GM18502 (cell line): Measurements from ENCODE around the gene TMUB1.

Experiments used
- ATAC-seq: cut with Tn5 transposase; IDR thresholded peaks from one replicate; pipeline ENCODE4 v1.9.1; 2021; ENCODE audit warnings: mild to moderate bottlenecking; ENCODE audit not compliant: unreplicated experiment, poor library complexity

The TMUB1 gene

GRCh38 chr7:151121380-151122170 is 38.3 kb upstream of the TMUB1 start:
- ATAC-seq = no peak

- no peak for ATAC-seq
Observed at GRCh38 chr7:151120896-151121295, 37.6 kb upstream of the TMUB1 start.

- ATAC-seq = no peak
Observed at GRCh38 chr7:151119902-151120301, 36.6 kb upstream of the TMUB1 start.

- no peak for ATAC-seq
Observed at GRCh38 chr7:151119055-151119415, 35.7 kb upstream of the TMUB1 start.

GRCh38 chr7:151118108-151119054 is 35.1 kb upstream of the TMUB1 start:
- ATAC-seq = no peak

DNA sequence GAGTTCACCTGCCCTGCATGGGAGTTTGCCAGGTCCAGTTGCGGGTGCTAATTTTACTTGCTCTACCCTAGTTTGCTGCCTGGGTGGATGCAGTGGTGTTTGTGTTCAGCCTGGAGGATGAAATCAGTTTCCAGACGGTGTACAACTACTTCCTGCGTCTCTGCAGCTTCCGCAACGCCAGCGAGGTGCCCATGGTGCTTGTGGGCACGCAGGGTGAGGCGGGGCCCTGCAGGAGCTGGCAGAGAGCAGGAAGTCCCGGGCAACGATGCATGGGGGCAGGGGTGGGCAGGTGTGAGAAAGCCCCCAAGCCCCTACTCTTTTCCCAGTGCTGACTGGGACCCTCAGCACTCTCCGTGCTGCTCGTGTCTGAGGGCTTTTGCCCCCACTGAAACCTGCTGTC is 34.3 kb upstream of the TMUB1 start:
- ATAC-seq = no peak

- ATAC-seq = no peak
Observed at GRCh38 chr7:151116603-151117440, 33.5 kb upstream of the TMUB1 start.

DNA sequence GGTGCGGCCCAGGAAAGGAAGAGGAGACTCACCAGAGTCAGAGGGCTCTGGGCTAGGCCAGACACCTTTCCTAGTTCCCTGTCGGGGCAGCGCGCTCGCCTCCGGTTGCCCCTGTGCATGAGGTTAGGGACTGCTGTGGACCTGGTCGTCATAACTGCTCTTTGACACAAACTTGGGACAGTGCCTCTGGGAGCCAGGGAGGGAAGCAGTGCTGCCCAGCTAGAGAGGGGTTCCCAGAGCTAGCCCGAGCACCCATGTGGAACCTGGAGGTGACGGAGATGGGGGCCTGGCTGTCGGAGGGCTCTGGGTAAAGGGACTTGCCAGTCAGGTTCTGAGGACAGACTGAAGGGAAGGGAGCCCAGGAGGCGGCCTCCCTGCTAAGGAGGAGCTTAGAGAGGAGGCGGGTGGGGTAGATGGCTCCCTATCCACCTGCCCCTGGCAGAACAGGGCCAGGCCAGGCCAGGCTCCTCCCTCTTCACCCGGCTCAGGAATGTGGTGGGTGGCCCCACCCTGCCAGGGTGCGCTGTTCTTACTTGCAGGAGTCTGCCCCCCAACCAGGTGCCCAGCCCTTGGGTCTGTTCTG is 32.6 kb upstream of the TMUB1 start:
- ATAC-seq = no peak

DNA sequence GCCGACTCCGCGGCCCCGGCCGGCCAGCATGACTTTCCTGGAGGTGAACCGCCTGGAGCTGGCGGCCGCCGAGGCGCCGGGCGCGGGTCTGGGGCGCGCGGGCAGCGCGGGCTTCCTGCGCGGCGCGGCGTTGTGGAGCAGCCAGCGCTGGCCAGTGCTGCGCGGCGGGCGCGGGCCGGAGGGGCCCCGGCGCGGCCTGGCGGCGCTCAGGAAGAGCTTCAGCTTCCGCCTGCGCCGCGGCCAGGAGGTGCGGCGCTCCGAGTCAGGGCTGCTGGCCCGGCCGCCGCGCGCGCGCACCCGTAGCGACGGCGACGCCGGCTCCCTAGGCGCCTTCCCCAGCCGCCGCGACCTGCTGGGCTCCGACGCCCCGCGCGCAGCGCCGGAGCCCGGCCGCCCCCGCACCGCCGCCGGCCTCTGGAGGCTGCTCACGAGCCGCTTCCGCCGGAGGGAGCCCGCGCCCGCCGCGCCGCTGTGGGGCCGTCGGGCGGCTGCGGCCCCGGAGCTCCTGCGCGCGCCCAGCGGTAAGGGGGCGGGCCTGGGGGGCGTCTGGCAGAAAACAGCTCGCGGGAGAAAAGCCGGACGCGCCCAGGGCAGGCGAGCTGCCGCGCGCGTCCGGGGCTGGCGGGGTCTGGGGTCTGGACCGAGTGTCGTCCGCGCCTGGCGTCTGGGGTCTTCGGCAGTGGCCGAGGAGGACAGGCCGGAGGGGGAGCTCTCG is 32.0 kb upstream of the TMUB1 start:
- ATAC-seq = no peak

DNA sequence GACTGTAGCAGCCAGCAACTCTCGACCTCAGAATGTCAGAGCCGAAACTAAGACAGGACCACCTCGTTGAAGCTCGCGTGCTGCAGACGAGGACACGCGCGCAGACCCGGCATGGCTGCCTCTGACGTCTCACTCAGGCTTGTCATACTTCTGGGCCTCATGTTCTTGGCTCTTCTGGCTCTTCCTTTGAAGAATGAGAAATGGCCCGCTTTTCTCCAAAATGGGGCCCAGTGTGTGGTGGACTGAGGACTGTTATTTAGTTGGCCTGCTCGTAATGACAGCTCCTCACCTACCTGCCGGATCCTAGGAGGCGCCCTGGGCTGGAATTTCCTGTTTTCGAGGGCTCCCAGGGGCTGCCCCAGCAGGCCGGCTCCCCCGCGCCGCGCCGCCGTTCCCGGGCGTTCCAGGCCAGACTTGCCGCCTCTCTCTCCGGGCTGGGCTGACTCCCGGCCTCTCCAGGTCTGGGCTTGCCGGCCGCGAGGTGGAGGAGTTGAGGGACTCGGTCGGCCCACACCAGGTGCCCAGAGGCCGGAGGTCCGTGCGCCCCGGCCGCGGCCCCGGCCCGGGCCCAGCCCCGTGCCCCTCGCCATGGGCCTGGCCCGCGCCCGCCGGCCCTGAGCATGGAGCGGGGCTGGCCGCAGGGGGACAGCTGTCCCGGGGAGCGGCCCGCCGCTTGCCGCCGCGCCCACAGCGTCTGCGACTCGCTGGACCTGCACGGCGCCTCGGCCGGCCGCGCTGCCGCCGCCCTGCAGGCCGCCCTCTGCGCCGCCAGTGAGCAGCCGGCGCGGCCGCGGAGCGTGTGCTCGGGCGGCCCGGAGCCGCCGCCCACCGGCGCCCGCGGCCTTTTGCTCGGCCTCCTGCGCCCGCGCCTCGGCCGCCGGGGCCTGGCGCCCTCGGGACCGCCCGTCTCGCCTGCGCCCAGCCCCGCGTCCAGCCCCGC is 31.1 kb upstream of the TMUB1 start:
- no peak for ATAC-seq

- ATAC-seq = no peak
Observed at GRCh38 chr7:151113344-151114150, 30.3 kb upstream of the TMUB1 start.

DNA sequence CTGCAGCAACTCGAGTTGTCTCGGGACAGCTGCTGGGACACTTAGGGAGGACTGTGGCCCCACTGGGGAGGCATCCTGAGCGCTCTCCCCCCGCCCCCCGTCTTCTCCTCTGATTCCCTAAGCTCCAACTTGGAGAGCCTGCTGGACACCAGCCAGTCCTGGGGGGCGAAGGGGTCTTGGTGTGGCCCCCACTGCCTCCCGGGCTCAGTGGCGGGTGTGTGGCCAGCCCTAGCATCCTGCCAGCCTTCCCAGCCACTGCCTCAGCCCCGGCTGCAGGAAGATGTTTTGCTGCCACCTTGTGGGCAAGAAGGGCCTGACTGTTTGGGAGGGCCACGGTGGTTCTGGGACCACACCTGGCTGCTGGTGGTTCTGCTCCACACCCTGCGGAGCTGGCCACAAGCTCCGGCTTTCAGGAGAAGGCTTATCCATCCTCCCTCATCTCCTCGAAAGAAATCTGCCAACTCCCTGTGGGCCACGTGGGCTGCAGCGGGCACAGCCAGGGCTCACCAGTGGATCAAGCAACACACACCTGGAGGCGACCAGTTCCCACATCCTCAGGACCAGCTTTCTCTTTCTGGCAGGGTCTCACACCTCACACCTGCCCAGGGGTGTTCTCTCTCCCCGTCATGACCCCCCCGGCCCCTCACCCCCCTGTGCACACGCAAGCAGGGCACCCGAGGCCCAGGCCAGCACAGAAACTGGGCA is 27.8 kb upstream of the TMUB1 start:
- peak; percentile 81 for ATAC-seq

GRCh38 chr7:151110236-151110940 is 27.1 kb upstream of the TMUB1 start:
- ATAC-seq = no peak

DNA sequence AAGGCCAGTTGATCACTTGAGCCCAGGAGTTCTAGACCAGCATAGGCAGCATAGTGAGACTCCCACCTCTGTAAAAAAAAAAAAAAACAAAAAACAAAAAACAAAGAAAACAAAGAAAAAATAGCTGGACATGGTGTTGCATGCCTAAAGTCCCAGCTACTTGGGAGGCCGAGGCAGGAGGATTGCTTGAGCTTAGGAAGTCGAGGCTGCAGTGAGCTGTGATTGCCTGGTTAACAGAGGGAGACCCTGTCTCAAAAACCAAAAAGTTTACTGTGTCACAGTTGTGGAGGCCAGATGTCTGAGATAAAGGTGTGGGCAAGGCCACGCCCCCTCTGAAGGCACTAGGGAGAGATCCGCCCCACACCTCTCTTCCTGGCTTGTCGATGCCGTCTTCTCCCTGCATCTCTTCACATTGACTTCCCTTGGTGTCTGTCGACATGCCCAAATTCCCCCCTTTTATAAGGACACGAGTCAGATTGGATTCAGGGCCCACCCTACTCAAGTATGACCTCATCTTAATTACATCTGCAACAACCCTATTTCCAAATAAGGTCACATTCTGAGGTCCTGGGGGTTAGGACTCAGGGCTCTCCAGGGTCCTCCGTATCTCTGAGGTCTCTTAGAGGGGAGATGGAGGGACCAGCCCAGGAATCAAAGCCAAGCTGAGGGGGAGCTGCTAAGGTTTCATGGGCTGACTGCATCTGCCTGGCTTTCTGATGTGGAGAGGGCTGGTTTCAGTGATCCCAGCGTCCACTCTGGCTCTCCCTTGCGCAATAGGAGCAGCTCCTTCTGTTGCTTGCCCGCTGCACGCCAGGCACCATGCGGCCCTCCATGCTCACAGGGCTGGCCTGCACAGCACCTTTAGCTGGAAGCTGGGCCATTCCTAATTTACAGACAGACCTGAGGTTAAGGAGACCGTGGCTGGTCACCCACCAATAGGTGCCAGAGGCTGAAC is 26.1 kb upstream of the TMUB1 start:
- no peak for ATAC-seq

DNA sequence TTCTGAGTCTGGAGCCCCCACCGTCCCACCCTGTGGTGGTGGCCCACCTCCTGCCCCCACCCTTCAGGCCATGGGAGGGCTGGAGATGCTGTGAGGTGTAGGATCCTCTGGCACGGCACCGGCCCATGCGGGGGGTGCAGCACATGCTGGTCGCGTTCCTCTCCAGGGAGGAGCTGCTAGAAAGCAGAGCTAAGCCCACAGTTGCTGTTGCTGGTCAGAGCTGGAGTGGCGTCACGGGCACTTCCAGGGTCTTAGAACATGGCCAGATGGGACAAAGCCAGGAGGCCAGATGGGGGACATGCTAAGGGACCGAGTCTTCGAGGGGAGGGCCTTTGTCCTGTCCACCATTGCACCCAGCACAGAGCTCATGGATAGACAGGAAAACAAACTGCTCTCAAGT is 24.6 kb upstream of the TMUB1 start:
- no peak for ATAC-seq
